NCI-H345 treated with DMSO at 0.1 percent for 48 hours (cell line): ENCODE results near the gene HIC1.

ENCODE experiments used
- DNase-seq: peaks from one replicate; lab custom pipeline; 2025; ENCODE audit not compliant: unreplicated experiment; lab: John Stamatoyannopoulos, UW

HIC1 gene

DNA sequence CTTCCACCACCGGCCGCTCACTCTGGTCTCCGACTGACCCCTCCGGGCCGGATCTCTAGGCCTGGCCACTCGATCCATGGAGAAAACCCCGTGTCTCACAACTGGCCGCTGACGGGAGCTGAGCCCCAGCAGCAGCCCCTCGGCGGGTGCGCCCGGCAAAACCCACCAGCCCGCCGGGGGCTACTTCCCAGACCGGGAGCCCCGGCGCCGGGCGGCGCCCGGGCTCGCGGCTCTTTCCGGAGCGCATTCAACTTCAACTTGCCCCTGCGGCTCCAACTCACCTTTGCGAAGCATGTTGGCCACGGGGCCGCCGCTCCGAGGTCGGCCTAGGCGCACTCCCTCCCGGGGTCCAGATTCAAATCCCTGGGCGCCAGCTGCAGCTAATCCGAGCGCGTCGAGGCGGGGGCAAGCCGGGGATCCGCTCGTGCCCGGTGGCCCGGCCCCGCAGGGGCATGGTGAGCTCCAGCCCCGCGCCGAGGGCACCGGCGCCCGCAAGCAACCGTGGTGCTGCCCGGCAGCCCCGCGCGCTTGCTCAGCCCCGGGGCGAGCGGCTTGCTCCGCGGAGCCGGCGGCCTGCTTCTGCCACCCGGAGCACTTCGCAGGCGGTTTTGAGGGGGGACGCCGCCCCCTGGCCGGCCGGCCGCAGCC lies 30.2 kb upstream of the HIC1 start:
- DNase-seq = no peak

GRCh38 chr17:2025220-2025621 lies 29.7 kb upstream of the HIC1 start, which contains the start of gene RTN4RL1:
RTN4RL1 (minus strand) TSS chr17:2025334; CDS start chr17:2024865, 469 bp downstream.
- DNase-seq = no peak

- no peak for DNase-seq
Measured at GRCh38 chr17:2025622-2026309, 29.1 kb upstream of the HIC1 start.

DNA sequence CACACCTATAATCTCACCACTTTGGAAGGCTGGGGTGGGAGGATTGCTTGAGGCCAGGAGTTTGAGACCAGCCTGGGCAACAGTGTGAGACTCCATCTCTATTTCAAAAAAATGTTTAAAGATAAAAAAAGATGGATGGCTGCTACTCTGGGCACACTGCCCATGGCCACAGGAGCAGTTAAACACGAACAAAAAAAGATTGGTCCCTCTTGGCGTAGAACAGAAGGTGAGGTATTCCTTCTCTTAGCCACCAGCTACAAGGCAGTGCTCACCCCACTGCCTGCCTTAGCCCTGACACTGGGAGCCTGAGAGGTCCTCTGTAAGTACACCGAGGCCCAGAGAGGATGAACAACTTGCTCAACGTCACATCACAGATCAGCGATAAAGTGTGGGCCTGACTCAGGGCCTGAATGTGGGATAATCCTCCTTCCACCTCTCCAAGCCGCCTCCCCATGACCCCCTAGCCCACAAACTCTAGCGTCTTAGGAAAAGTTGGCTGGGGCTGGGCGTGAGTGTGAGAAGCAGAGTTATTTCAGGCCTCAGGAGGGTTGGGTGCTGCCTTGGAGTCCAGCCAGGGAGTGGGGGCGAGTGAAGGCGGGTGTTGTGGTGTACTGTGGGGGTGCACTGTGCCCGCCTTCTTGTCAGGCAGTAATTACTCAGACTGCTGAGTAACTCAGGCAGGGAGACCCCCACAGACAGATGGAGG lies 27.2 kb upstream of the HIC1 start:
- DNase-seq = no peak

DNA sequence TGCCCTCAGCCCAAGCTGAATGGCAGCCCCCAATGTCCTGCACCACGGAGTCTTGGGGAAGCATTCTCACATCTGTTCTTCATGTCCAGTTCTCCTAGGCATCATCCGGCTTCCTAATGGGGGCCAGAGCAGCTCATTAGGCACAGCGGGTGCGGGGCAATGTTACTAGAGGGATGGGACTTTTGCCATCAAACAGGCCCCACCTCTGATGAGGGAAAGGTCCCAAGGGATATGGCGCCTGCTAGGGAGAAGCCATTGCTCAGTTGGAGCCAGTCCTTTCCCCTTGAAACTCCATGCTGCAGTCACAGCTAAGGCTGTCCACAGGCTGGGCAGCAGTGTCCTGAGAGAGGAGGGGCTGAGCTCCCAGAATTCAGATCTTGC lies 26.7 kb upstream of the HIC1 start:
- no peak for DNase-seq

- DNase-seq = no peak
Measured at GRCh38 chr17:2028737-2029136, 26.2 kb upstream of the HIC1 start.

DNA sequence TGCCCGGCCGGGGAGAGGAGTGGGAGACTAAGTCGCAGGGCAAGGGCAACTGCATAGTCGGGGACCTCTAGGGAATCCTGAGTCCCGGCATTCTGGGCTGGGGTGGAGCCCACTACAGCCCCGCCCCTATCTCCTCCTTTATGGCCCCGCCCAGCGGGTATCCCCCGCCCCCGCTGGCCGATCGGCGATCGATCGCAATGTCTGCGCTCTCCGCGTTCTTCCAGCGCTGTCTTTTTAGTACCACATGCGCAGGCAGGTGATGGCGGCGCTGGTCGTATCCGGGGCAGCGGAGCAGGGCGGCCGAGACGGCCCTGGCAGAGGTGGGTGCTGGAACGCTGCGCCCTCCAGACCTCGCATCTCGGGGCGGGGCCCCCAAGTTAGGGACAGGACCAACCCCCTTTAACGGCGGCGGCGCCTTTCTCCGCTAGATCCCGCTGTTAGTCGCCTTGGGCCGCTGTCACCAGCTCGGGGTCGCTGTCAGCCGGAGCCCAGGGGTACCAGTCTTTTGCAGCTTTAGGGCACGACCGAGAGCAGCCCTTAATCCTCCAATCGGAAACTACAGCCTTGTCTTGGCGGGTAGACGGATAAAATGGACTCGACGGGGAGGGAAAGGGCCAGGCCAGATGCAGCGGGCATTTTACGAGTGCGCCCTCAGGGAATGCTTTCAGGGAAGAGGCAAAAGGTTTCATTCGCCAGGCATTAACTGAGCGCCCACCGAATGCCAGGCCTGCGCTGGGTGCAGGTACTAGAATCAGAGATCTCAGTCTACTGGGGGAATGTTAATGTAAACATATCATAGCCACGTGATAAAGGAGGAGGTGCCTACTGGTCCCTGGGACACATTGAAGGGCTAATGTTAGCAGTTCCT lies 24.8 kb upstream of the HIC1 start, which contains the start of gene DPH1:
Gene DPH1, plus strand, starts transcription at position 243 of the 868 bp plus-strand sequence. Its CDS starts 17 bp downstream, at position 260.
- DNase-seq = peak; percentile 49

- DNase-seq = no peak
Measured at GRCh38 chr17:2030779-2031163, 24.1 kb upstream of the HIC1 start.

DNA sequence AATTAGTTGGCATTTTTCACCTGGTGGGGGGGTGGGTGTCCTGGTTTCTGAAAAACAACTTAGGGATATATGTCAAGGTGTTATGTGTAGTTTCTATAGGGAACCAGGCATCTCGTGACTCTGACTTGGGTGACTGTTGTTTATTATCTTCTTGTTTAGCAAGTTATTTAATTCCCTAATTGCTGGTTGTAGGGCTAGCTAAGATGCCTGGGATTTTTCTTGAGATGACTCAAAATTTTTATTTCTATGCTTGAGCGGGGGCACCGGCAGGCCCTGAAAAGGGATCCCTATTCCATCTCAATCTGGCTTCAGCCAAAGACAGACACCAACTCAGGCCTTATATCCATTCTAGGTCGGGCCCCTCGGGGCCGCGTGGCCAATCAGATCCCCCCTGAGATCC lies 21.8 kb upstream of the HIC1 start:
- no peak for DNase-seq

DNA sequence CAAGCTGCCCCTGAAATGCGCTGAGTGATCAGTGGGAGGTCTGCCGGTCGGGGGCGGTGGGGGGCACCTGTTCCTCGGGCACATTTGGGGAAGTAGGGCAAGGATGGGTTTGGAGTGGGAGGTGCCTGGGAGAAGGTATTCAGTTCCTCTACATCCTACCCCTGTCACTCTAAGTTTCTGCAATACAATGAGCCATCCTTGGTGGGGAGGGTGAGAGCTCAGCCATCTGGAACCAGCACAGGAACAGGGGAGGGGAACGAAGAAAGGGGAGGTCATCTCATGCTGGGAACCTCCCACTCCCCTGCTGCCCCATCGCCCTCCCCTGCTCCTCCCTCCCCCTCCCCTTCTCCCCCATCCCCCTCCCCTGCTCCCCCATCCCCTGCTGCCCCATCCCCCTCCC lies 20.7 kb upstream of the HIC1 start:
- DNase-seq = no peak

- no peak for DNase-seq
Measured at GRCh38 chr17:2034806-2035540, 19.9 kb upstream of the HIC1 start.

- no peak for DNase-seq
Measured at GRCh38 chr17:2035541-2036488, 19.1 kb upstream of the HIC1 start.

- no peak for DNase-seq
Measured at GRCh38 chr17:2037155-2037554, 17.7 kb upstream of the HIC1 start.

GRCh38 chr17:2040219-2040827 lies 14.6 kb upstream of the HIC1 start:
- DNase-seq = no peak

DNA sequence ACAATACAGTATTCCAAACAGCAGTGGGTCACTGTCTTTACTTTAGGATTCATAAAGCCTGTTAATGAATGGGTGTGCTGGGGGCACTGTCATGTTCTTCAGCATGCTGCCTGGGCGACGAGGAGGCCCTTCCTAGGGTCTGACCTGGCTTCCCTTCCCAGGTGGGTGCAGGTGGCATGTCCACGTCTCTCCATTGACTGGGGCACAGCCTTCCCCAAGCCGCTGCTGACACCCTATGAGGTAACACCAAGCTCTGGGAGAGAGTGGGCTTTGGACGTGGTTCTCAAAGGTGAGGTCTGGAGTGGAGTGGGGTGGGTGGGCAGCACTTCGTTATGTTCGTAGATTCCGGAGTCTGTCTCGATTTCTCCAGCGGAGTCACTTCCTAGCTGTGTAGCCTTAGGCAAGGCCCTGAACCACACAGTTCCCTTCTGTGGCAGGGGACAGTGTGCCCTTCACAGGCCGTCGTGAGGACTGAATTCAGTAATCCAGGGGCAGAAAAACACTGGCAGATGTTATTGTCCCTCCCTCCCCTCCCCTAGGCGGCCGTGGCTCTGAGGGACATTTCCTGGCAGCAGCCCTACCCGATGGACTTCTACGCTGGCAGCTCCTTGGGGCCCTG lies 13.9 kb upstream of the HIC1 start:
- no peak for DNase-seq

DNA sequence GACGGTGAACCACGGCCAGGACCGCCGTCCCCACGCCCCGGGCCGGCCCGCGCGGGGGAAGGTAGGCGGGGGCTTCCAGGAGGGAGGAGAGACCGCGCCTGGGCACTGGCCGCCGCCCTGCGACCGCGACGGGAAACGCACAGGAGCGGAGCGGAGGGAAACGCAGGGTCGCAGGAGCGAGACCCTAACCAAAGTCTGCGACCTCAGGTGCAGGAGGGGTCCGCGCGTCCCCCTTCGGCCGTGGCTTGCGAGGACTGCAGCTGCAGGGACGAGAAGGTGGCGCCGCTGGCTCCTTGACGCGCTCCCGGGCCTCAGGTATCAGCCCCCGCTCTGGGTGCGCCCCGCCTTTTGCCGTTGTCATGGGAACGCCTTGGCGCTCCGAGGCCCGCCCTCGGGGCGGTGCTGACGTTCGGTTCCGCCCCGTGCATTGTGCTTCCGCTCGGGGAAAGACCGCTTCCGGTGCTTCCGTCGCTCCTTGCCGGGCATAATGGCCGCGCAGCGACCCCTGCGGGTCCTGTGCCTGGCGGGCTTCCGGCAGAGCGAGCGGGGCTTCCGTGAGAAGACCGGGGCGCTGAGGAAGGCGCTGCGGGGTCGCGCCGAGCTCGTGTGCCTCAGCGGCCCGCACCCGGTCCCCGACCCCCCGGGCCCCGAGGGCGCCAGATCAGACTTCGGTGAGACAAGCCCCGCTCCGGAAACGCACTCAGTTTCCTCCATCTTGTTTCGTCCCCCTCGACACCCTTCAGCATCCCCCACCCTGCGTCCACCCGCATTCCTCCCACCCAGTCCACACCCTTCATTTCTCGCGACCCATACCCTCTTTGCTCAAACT lies 13.1 kb upstream of the HIC1 start, which contains the start of gene OVCA2:
Gene OVCA2, plus strand, starts transcription at position 462 of the 829 bp plus-strand sequence. Its CDS starts 26 bp downstream, at position 488.
- DNase-seq = peak; percentile 76

- no peak for DNase-seq
Measured at GRCh38 chr17:2042390-2042847, 12.5 kb upstream of the HIC1 start.
